HS-27A (cell line): ENCODE measurements around the gene CAMK2B.

Experiments used
- DNase-seq: peaks from one replicate; pipeline ENCODE4 v3.0.0-alpha.2; 2012; ENCODE audit warnings: low read depth, missing footprints

Gene CAMK2B

GRCh38 chr7:44256459-44256858, 68.9 kb downstream of the CAMK2B start:
- DNase-seq, result no peak

DNA sequence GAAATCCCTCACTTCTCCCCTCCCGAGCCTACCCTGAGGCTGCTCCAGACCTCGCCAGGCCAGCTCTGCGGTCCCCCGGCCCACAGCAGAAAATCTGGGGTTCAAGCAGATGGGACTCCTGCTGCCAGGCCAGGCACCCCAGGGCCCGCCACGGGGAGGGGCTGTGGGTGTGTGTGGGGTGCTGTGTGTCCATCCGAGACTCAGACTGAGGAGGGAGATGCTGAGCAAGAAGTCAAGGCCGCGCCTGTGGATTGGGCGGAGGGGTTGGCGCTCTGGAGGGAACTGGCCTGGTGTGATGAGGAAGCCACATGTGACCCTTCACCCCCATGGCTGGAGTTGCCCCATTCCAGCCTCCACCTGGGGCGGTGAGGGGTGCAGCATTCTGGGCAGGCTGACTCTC, 73.5 kb downstream of the CAMK2B start:
- DNase-seq, result no peak

DNA sequence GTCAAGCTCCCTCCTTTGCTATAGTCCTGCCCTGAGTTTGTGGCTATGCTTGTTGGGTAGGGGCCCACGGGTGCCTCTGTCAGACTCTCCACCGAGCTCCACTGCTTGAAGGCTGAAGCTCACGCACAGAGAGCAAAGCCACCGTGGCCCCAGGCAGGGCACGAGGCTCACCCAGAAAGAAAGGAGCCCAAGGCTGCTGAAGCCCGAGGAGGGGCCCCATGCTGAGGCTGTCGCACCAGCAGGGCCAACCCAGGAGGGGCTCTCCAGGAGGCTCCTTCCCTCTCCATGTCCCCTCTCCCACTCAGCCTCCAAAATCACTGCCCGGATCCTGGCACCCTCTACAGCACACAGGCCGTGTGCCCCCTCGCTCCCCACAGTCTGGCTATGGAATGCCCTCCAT, 74.1 kb downstream of the CAMK2B start:
- DNase-seq, result no peak

- no peak for DNase-seq
These were observed 75.7 kb downstream of the CAMK2B start for GRCh38 chr7:44249639-44250234.

- no peak for DNase-seq
These were observed 77.3 kb downstream of the CAMK2B start for GRCh38 chr7:44247868-44248651.

- no peak for DNase-seq
These were observed 78.8 kb downstream of the CAMK2B start for GRCh38 chr7:44246396-44247113.

- no peak for DNase-seq
These were observed 81.1 kb downstream of the CAMK2B start for GRCh38 chr7:44244282-44244681.

DNA sequence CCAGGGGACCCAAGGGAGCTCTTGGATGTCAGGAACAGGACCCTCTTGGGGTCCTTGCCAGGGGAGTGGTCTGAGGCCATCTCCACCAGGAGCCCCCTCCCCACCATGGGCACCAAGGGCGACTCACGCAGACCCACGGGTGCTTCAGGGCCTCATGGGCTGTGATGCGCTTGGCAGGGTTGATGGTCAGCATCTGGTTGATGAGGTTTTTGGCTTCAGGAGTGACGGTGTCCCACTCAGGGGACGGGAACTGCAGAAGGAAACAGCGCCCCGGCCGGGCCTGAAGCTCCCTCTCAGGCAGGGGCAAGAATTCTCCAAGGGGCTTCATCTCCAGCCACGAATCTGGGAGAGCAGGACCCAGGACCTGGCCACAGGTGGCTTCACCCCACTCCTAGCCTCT, 83.3 kb downstream of the CAMK2B start:
- no peak for DNase-seq

GRCh38 chr7:44240983-44241510, 84.3 kb downstream of the CAMK2B start:
- peak; percentile 36 for DNase-seq

GRCh38 chr7:44240376-44240775, 85.0 kb downstream of the CAMK2B start:
- DNase-seq, result no peak

DNA sequence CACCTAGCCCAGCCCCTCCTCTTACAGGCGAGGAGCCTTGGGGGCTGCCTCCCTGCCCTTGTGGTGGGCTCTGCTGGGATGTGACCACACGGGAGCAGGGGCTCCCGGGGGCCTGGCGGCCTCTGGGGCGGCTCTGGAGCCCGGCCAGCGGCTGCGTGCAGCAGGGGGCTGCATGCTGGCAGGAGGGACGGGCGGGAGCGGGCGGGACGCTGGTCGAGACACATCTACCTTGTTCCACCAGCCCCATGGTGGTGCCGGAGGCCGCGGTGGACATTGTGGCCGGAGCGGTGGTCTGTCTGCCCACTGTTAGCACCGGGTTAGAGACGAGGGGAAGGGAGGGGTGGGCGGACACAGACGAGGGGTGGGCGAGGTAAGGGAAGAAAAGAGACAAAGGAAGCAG, 86.0 kb downstream of the CAMK2B start:
- no peak for DNase-seq

DNA sequence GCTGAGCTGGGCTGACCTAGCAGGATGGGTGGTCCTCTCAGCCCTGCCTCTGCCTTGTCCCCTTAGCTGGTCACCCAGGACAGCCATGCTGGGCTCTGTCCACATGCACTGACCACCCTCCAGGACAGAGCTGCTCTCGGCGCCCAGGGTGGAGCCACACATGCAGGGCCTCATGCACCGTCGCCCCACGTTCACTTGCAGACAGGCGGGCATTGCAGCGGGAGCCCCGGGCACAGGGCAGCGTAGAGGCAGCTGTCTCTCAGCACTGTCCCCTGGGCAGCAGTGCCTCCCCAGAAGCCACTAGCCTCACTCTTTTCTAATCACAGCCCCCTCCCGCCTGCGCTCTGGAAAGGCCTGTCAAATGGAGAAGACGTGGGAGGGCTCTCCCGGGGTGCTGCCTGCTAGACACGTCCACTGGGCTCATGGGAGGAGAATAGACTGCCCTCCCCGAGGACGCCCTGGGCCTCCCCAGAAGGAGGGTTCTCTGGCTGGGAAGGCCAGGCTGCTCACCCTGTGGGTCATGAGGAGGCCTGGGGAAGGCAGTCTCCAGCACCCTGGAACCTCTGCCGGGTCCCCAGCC, 87.2 kb downstream of the CAMK2B start:
- DNase-seq, result no peak

- no peak for DNase-seq
These were observed 87.7 kb downstream of the CAMK2B start for GRCh38 chr7:44237696-44238095.

GRCh38 chr7:44236333-44236728, 89.1 kb downstream of the CAMK2B start:
- DNase-seq, result no peak

- no peak for DNase-seq
These were observed 89.6 kb downstream of the CAMK2B start for GRCh38 chr7:44235582-44236332.

DNA sequence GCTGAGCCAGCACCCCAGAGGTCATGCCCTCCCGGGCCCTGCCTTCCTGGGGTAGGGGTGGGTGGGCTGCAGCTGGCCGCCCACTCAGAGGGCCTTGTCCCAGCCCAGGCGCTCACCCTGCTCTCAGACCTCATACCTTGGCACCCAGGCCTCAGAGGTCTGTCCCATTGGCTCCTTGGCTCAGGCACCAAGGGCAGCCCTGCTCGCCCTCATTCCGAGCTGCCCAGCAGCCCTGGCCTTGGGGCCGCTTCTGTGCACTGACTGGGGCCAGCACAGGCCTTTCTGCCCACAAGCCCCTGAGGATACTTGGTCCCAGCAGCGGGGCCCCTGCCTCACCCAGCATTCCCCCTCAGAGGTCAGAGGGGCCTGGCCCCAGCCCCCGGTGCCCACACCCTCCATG, 90.3 kb downstream of the CAMK2B start:
- no peak for DNase-seq

GRCh38 chr7:44232901-44233715, 92.3 kb downstream of the CAMK2B start:
- no peak for DNase-seq

- no peak for DNase-seq
These were observed 93.0 kb downstream of the CAMK2B start for GRCh38 chr7:44232396-44232795.

DNA sequence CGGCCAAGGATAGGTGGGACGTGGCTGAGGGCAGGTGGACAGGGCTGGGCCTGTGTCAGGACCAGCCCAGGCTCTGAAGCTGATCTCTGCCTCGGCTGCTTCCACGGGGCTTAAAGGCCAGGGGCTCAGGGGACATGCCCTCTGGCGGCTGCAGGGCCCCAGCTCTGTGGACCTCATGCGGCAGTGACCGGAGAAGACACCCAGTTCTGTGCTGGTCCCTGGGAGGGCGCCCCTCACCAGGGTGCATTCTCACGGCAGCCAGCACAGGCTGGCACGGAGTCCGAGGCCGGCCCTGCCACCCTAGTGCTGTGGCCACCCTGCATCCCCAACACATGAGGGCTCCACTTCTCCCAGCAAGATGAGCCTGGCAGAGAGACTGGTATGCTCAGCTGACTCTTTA, 94.3 kb downstream of the CAMK2B start:
- DNase-seq, result no peak

GRCh38 chr7:44230286-44230685, 95.1 kb downstream of the CAMK2B start:
- DNase-seq, result no peak

- DNase-seq, result no peak
These were observed 95.8 kb downstream of the CAMK2B start for GRCh38 chr7:44229546-44230105.
